Measurements from ENCODE around the gene GTPBP2.

Gene GTPBP2

GRCh38 chr6:43572015-43572414 is 57.0 kb downstream of the GTPBP2 start:
- DNase-seq = no peak

GRCh38 chr6:43570876-43571441 is 58.1 kb downstream of the GTPBP2 start:
- no peak for DNase-seq

Data from cortex of kidney (tissue), 1 donor.